CD4-positive, alpha-beta T cell treated with Interleukin-4 for 1 hour (primary cell): ENCODE measurements around the gene PHLPP2.

Source experiments
- DNase-seq, 2 donors: peaks; one replicate each; pipeline ENCODE4 v3.0.0-alpha.2; 2020 to 2022

Gene PHLPP2

GRCh38 chr16:71724320-71724751 lies at the start of gene PHLPP2:
TSS of gene PHLPP2 (minus strand) at chr16:71724701. CDS start at chr16:71714795, 9,906 bp downstream.
- no peak for DNase-seq

GRCh38 chr16:71771571-71771970 lies 47.1 kb upstream of the PHLPP2 start:
- no peak for DNase-seq

GRCh38 chr16:71769222-71769621 lies 44.7 kb upstream of the PHLPP2 start:
- DNase-seq, result no peak

- no peak for DNase-seq
Observed at GRCh38 chr16:71767060-71767900, 42.8 kb upstream of the PHLPP2 start.

- no peak for DNase-seq
Observed at GRCh38 chr16:71762186-71762585, 37.7 kb upstream of the PHLPP2 start.

- DNase-seq, result no peak
Observed at GRCh38 chr16:71761097-71761496, 36.6 kb upstream of the PHLPP2 start.

- DNase-seq, result no peak
Observed at GRCh38 chr16:71758293-71758760, 33.8 kb upstream of the PHLPP2 start.

GRCh38 chr16:71754652-71755051 lies 30.2 kb upstream of the PHLPP2 start:
- DNase-seq, result no peak

GRCh38 chr16:71754108-71754507 lies 29.6 kb upstream of the PHLPP2 start:
- no peak for DNase-seq

- no peak for DNase-seq
Observed at GRCh38 chr16:71748226-71748625, 23.7 kb upstream of the PHLPP2 start.

GRCh38 chr16:71746442-71747046 lies 22.0 kb upstream of the PHLPP2 start:
- peak; percentile 25 to 65 for DNase-seq

GRCh38 chr16:71738855-71739254 lies 14.4 kb upstream of the PHLPP2 start:
- DNase-seq, result no peak

GRCh38 chr16:71737501-71737900 lies 13.0 kb upstream of the PHLPP2 start:
- no peak for DNase-seq

GRCh38 chr16:71734511-71734910 lies 10.0 kb upstream of the PHLPP2 start:
- no peak for DNase-seq

- no peak for DNase-seq
Observed at GRCh38 chr16:71732587-71732986, 8.1 kb upstream of the PHLPP2 start.

GRCh38 chr16:71727551-71728324 lies 3.2 kb upstream of the PHLPP2 start:
- peak in 1 of 2 donors; percentile 32 for DNase-seq

- DNase-seq, result no peak
Observed at GRCh38 chr16:71726476-71727315, 2.2 kb upstream of the PHLPP2 start.

- DNase-seq, result peak; percentile 83 to 84
Observed at GRCh38 chr16:71723537-71724319, 773 bp downstream of the PHLPP2 start.

- DNase-seq, result peak; percentile 27 to 63
Observed at GRCh38 chr16:71722801-71723536, 1.5 kb downstream of the PHLPP2 start.

- DNase-seq, result no peak
Observed at GRCh38 chr16:71721066-71721740, 3.3 kb downstream of the PHLPP2 start.
